Measurements from ENCODE around the gene MOSPD2.

Gene MOSPD2

DNA sequence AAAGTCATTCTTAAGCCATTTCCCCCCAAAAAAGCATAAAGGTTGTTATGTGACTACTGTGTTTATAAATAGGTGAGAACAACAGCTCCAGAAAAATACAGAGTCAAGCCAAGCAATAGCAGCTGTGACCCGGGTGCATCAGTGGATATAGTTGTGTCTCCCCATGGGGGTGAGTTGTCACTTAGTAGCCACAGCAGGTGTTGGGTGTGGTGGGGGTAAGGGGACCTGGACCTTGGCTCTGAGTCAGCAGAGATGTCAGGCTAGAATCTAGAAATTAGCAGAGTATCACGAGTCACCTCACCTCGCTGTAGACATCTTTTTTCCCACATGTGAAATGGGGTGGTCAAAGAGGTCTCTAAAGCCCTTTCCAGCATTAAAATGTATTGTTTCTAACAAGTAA lies 42.4 kb downstream of the MOSPD2 start:
- DNase-seq (ENCODE audit: low spot score), result no peak

GRCh38 chrX:14916017-14916674 lies 42.9 kb downstream of the MOSPD2 start:
- DNase-seq (ENCODE audit: low spot score), result no peak

DNA sequence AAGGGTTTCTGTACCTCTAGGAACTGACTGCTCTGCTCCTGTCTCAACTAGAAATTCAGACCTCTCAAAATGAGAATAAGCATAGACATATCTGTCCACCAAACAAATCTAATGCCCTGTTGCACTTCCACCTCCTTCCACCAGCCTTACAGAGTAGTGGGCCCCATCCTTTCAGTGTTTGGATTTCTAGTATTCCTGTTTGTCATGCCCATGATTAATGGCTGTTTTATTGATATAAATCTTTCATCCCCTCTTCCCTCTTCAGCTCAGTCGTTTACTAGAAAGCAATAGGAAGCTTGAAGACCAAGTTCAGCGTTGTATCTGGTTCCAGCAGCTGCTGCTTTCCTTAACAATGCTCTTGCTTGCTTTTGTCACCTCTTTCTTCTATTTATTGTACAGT lies 46.2 kb downstream of the MOSPD2 start:
- no peak for DNase-seq (ENCODE audit: low spot score)

DNA sequence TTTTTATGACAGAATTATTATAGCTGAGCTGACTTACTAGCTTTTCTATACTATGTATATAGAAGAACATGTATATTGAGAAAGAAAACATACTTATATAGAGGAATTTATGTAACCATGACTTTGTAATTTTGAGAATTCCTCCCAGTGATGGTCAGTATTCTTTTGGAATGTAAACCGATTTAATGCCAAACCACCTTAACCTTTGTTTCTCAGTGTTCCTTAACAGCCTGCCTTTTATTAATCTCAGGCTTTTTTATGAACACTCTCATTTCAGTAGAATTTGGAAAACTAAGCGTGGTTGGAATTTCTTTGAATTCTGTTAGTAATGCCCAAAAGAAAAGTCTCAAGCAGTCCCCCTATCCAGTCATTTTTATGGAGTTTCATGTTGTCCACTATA lies 47.0 kb downstream of the MOSPD2 start:
- DNase-seq (ENCODE audit: low spot score), result no peak

DNA sequence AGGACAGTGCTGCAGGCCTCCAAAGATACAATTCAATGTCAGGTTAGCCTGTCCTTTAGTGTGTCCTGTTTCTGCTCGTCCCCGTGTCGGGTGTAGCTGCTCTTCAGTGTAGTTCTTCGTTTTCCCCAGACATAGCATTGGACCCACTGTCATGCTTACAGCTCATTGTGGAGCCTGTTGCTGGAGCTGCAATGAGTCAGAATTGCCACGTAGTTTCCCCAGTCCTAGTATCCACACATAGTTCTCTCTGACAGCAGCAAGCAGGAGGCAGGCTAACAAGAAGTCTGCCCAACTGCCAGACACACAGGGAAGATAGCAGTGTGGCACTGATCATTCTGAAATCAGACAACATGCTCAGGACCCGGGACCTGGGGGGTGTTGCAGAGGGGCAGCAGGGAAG lies 49.2 kb downstream of the MOSPD2 start:
- no peak for DNase-seq (ENCODE audit: low spot score)

DNA sequence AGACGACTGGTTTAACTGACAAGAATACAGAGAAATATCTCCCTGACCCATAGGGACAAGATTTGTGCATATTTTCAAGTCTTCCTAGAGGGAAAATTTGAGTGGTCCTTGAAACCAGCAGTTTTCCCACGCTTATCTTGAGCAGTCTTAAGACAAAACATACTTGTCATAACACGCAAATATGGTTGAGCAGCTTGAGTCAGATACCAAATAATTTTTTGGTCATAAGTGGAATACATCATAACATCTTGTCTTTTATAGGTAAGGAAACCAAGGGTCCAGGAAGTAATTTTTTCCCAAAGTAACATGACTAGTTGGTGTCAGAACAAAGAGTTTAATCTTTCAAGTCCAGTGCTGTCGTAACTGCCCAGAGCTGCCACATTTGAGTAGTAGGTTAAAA lies 50.5 kb downstream of the MOSPD2 start:
- DNase-seq (ENCODE audit: low spot score), result no peak

GRCh38 chrX:14926471-14926870 lies 53.2 kb downstream of the MOSPD2 start:
- DNase-seq (ENCODE audit: low spot score), result no peak

DNA sequence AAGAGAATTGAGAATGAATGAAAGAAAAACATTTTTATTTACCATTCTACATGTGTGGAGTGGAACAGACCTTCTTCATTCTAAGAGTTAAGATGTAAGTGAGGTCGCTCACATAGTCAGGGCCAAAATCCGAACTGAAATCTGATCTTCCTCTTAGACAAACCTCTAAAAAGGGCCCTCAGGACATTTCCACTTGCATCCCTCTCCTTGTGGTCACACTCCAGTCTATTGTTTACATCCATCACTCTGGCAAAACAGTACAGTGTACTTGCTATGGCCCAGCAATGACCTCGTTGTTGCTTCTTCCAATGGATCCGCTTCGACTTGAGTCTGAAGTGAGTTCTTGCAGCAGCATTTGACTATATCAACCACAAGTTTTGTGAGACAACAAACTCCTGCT lies 54.2 kb downstream of the MOSPD2 start:
- no peak for DNase-seq (ENCODE audit: low spot score)

- no peak for DNase-seq (ENCODE audit: low spot score)
These were observed 57.4 kb downstream of the MOSPD2 start for GRCh38 chrX:14930663-14931062.

DNA sequence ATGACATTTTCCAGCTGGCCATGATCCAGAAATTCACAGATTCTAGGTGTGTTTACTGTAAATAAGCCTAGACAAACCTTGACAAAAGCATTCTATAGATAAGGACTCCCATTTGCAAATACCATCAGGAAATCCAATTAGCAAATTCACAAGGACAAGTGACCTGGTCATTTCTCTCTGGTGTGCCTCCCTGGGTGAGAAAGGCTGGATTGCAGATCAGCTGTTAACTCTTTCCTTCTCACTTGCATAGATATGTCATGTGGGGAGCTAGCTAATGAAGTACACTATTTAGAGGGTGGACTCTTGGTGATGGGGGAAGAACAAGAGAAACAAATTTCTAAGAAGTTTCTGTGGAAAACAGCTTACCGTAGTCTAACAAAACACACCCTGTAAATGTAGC lies 58.9 kb downstream of the MOSPD2 start:
- no peak for DNase-seq (ENCODE audit: low spot score)

DNA sequence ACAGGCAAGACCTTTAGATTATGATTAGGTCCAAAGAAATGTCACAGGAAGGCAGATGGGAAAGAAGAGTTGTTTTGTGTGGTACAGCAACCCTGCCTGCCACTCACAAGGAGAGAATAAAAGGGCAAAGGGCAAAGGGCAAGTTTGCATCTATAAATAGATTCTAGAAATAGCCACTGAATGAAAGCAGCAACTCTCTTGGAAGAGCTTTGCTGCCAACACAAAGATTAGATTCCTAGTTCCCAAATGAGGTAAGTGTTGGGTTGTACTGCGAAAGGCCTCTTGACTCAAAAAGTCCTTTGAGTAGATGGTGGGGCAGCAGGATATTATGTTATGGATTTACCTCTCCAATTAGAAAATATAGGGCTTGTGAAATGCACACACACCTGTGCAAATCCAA lies 61.2 kb downstream of the MOSPD2 start:
- no peak for DNase-seq (ENCODE audit: low spot score)

DNA sequence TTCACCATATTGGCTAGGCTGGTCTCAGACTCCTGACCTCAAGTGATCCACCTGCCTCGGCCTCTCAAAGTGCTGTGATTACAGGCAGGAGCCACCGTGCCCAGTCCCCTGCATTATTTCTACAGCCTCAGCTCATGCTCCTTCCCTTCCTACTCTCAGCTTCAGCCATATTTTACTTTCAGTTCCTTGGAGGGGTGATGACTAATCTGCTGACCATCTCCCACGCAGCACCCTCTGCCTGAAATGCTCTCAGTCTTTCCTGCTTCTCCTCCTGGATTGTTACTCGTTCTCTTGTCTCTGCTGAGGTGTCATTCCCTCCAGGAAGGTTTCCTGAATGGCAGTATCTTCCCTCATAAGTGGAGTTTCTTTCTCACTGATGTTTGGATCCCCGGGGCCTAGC lies 63.3 kb downstream of the MOSPD2 start:
- DNase-seq (ENCODE audit: low spot score), result no peak

DNA sequence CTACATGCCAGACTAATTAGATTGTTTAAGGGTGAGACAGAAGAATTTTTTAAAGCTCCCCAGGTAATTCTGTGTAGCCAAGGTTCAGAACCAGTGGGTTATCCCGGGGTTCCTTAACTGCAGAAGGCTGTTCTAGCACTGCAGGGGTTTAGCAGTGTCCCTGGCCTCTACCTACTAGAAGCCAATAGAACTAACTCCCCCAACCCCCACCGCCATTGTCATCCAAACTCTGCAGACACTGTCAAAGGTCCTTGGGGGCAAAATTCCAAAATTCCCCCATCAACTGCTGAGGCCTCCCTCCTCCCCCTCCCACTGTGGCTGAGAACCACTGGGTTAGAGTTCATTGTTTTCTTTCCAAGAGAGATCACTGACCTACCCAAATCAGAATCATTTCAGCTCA lies 66.4 kb downstream of the MOSPD2 start:
- DNase-seq (ENCODE audit: low spot score), result no peak

DNA sequence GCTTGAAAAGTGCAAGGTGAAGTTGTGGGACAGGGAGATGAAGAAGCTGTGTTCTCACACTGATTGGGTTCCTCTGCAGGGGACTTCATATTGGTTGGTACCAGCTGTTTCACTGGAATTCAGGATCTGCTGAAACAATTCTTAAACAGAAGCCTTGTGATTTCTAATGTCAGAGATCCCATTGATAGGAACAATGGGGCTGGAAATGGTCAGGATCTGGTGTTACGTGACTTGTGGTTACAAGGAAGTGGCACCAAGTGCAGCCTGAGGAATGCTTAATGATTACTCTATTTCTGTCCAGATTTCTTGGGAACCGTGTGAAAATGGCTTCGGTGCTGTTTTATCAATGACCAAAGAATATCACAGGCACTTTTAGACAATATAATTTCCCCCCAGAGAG lies 68.1 kb downstream of the MOSPD2 start:
- no peak for DNase-seq (ENCODE audit: low spot score)

DNA sequence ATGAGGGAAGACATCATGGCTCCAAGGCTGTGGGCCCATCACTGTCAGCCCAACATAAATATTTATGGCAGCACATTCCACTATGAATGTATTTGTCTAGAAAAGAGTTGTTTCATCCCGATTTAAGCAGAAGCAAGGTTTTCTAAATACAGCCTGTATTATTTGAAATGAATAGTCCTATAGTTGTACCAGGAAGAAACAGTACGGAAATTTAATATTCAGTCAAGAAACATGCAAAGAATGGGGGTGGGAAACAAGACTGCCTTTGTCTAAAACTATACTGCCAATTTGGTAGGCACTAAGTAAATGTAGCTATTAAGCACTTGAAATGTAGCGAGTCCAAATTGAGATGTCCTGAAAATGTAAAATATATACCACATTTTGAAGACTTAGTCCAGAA lies 69.1 kb downstream of the MOSPD2 start:
- no peak for DNase-seq (ENCODE audit: low spot score)

- no peak for DNase-seq (ENCODE audit: low spot score)
These were observed 70.7 kb downstream of the MOSPD2 start for GRCh38 chrX:14943962-14944361.

- no peak for DNase-seq (ENCODE audit: low spot score)
These were observed 73.5 kb downstream of the MOSPD2 start for GRCh38 chrX:14946606-14947155.

GRCh38 chrX:14948691-14949090 lies 75.5 kb downstream of the MOSPD2 start:
- no peak for DNase-seq (ENCODE audit: low spot score)

GRCh38 chrX:14956813-14957582 lies 83.8 kb downstream of the MOSPD2 start:
- DNase-seq (ENCODE audit: low spot score), result no peak

- no peak for DNase-seq (ENCODE audit: low spot score)
These were observed 90.4 kb downstream of the MOSPD2 start for GRCh38 chrX:14963447-14964236.

DNA sequence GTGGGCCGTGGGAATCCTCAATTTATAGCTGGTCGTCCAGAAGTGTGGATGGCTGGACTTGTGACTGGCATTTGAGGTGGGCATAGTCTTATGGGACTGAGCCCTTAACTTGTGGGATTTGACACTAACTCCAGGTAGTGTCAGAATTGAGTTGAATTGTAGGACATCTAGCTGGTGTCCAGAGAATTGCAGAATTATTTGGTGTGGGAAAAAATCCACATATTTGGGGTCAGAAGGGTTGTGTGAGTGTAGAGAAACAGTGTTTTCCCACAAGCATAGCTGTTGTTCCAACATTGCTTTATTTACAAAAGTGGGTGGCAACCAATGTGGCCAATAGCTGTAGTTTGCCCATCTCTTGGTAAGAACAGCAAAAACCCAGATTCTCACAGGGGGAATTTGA lies 91.3 kb downstream of the MOSPD2 start:
- no peak for DNase-seq (ENCODE audit: low spot score)

All from D341Med (cell line).